Measurements from ENCODE around the gene CPLANE2.

The CPLANE2 gene

DNA sequence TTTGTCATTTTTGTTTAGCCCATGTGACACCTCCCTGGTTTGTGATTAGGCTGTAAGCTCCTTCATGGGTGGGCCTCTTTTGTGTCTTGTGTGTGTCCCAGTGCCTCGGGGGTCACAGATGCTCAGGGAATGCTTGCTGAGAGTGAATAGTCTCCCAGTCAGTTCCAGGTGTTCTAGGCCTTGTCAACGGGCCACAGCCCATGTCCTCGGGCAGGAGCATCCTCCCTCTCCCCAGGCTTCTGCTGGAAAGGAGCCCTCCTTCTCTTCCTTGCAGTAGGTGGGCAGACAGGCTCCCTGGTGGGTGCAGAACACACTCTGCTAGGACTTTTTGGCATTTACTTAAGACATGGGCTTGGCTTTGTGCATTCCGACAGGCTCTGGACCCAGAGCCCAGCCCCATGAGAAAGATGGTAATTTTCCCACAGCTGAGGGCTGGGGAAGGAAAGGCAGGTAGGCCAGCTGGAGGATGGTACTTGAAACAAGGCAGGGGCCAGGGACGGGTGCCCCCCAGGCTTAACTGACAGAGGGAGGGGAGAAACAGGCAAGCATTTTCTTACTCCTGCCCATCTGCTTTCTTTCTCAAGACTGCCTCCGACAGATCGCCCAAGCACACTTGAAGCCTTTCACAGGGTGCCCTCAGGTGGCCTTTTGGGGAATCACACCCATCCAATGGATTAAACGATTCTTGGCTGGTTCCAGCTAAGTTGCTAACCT is 7.1 kb upstream of the CPLANE2 start:
- DNase-seq (ENCODE audit: low read depth in 1 of 2, low spot score in 1 of 2): peak in 1 of 2 experiments; percentile 77
- Histone ChIP-seq H3K27ac (replicated peaks) (no peak overlapping the region), H3K27me3 (ENCODE audit: insufficient read depth, poor library complexity, severe bottlenecking) (no peaks in the 10 kb centered on the region), H3K4me3 (replicated peaks; ENCODE audit: insufficient read depth, low read length) (no peak overlapping the region)
- TF ChIP-seq, protein P1, sequence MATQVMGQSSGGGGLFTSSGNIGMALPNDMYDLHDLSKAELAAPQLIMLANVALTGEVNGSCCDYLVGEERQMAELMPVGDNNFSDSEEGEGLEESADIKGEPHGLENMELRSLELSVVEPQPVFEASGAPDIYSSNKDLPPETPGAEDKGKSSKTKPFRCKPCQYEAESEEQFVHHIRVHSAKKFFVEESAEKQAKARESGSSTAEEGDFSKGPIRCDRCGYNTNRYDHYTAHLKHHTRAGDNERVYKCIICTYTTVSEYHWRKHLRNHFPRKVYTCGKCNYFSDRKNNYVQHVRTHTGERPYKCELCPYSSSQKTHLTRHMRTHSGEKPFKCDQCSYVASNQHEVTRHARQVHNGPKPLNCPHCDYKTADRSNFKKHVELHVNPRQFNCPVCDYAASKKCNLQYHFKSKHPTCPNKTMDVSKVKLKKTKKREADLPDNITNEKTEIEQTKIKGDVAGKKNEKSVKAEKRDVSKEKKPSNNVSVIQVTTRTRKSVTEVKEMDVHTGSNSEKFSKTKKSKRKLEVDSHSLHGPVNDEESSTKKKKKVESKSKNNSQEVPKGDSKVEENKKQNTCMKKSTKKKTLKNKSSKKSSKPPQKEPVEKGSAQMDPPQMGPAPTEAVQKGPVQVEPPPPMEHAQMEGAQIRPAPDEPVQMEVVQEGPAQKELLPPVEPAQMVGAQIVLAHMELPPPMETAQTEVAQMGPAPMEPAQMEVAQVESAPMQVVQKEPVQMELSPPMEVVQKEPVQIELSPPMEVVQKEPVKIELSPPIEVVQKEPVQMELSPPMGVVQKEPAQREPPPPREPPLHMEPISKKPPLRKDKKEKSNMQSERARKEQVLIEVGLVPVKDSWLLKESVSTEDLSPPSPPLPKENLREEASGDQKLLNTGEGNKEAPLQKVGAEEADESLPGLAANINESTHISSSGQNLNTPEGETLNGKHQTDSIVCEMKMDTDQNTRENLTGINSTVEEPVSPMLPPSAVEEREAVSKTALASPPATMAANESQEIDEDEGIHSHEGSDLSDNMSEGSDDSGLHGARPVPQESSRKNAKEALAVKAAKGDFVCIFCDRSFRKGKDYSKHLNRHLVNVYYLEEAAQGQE (IDR thresholded peaks at IDR 0.05; ENCODE audit: insufficient replicate concordance, low read depth): no peak
- TF ChIP-seq, protein P2, sequence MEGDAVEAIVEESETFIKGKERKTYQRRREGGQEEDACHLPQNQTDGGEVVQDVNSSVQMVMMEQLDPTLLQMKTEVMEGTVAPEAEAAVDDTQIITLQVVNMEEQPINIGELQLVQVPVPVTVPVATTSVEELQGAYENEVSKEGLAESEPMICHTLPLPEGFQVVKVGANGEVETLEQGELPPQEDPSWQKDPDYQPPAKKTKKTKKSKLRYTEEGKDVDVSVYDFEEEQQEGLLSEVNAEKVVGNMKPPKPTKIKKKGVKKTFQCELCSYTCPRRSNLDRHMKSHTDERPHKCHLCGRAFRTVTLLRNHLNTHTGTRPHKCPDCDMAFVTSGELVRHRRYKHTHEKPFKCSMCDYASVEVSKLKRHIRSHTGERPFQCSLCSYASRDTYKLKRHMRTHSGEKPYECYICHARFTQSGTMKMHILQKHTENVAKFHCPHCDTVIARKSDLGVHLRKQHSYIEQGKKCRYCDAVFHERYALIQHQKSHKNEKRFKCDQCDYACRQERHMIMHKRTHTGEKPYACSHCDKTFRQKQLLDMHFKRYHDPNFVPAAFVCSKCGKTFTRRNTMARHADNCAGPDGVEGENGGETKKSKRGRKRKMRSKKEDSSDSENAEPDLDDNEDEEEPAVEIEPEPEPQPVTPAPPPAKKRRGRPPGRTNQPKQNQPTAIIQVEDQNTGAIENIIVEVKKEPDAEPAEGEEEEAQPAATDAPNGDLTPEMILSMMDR (IDR thresholded peaks at IDR 0.05; ENCODE audit: insufficient read depth, low read length): peak; percentile 91

DNA sequence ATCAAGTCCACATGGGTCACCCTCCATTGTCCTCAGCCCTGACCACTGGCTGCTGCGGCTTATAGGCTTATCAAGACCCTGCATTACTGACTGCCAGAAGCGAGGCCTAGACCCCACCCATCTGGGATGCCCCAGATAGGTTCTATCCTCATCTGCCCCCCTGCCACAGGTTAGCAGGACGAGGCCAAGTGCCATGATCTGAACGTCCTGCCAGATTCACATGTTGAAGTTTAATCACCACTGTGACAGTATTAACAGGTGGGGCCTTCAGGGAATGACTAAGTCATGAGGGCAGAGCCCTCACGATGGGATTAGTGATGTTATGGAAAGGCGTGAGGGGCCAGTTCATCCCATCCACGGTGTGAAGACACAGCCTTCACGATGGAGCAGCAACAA is 6.2 kb upstream of the CPLANE2 start:
- H3K27ac ChIP-seq (replicated peaks): no peak overlapping the region
- DNase-seq (ENCODE audit: low read depth in 1 of 2, low spot score in 1 of 2): no peak
- no peak overlapping the region for H3K4me3 ChIP-seq (replicated peaks; ENCODE audit: insufficient read depth, low read length)
- H3K27me3 ChIP-seq (ENCODE audit: insufficient read depth, poor library complexity, severe bottlenecking): no peaks in the 10 kb centered on the region
- TF ChIP-seq, protein P1 (IDR thresholded peaks at IDR 0.05; ENCODE audit: insufficient replicate concordance, low read depth): no peak
- TF ChIP-seq, protein P2 (IDR thresholded peaks at IDR 0.05; ENCODE audit: insufficient read depth, low read length): no peak
- TF ChIP-seq SPI1 (IDR thresholded peaks at IDR 0.05; ENCODE audit: borderline replicate concordance, low read depth) (no peak), GABPA (IDR thresholded peaks at IDR 0.05; ENCODE audit: low read depth) (no peak), POLR2AphosphoS5 (IDR thresholded peaks at IDR 0.05; ENCODE audit: low read depth) (no peak)

- no peak overlapping the region for H3K27ac ChIP-seq (replicated peaks)
- TF ChIP-seq, protein P2 (IDR thresholded peaks at IDR 0.05; ENCODE audit: insufficient read depth, low read length): no peak
- TF ChIP-seq, protein P1 (IDR thresholded peaks at IDR 0.05; ENCODE audit: insufficient replicate concordance, low read depth): no peak
- TF ChIP-seq GABPA (IDR thresholded peaks at IDR 0.05; ENCODE audit: low read depth) (no peak), SPI1 (IDR thresholded peaks at IDR 0.05; ENCODE audit: borderline replicate concordance, low read depth) (no peak), POLR2AphosphoS5 (IDR thresholded peaks at IDR 0.05; ENCODE audit: low read depth) (no peak)
- no peaks in the 10 kb centered on the region for H3K27me3 ChIP-seq (ENCODE audit: insufficient read depth, poor library complexity, severe bottlenecking)
- no peak overlapping the region for H3K4me3 ChIP-seq (replicated peaks; ENCODE audit: insufficient read depth, low read length)
- no peak for DNase-seq (ENCODE audit: low read depth in 1 of 2, low spot score in 1 of 2)
Measured at GRCh38 chr1:16242556-16243214, 5.7 kb upstream of the CPLANE2 start.
